ENCODE results near the gene NRAP. TPM values are rescaled to one million over a fixed set of nuclear protein-coding genes. Genes with fewer than 3 reads are reported as not detected.
"Not testable (repeated sequence)": the region's sequence is repeated elsewhere in the genome, so short reads cannot be mapped to it uniquely, and the experiment has no call there.

NRAP gene
- polyA plus RNA-seq, 1 donor: 15.3 TPM

DNA sequence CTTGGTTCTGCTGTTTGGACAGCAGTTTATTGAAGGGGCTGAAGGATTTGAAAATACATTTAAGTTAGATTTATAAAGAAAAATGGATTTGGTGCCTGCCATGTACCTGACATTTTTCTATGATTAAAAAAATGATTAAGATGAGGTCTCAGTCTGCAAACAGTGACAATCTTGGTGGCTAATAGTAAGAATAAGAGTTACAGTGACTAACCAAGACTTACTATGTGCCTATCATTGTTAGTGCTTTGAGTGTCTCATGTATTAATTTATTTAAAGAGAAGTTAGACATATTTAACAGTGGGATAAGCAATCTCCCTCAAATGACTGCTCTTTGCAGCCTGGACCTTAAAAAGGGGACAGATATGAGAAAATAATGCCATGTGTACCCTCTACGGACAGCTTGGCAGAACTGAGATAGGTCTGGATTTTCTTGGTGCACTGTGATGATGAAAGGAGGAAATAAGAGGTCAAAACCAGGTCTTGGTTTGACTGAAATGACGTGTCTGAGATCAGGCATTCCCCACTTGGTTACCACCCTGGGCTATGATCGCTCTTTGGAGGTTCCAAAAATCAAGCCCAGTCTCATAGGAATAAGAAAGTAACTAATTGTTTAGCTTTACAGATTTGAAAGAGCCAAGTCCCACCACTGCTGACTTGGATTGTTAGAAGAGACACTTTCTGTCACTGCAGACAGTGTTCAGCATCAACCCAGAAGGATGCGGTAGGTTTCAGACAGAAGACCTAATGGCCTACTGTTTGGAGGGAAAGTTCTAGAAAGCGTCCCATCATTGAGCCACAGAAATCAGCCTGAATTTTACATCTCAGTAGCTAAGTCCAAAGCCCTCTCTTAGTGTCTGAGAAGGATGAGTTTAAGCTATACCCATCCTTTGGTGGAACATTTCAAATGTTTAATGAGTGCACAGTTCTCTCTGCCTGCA lies 18.0 kb upstream of the NRAP start:
- no peak for DNase-seq

DNA sequence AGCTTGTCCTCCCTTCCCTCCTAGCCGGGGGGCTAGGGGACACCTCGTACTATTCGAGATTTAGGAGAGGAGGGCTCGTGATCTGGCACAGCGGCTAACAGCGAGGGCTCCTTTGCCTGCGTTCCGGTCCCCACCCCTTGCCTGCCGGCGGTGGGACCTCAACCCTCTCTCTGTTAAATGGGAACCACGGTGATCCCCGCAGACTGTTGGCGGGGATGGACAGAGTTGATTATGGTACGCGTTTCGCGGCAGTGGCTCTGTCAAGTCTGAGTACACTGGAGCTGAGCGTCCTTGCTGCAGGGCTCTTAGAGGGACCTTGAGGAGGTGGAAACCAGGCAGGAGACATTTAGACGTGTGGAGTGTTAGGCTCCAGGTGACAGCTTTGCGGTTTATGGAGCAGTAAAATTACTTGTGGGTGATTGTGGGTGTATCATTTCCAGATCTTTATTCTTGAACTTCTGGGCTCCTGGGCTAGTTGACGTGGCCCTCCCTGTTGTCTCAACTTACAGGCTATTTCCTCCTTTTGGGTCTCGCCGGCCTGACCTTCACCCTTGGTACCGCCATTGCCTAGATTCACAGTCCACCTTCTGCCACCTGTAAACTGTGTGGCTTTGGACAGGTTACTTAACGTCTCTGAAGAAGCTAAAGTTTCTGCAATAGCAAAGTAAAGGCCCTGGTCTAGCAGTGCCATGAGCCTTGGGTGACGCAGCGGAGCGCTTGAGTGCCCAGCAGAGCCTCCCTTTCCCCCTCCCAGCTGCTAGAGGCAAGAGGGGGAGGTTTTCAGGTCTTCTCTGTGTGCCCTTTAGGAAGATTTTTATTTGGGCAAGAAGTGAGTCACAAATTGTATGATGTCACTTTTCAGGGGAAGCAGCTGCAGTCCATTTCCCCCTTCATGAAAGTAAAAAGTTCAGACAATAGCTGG lies 16.6 kb upstream of the NRAP start:
- DNase-seq: peak; percentile 23

DNA sequence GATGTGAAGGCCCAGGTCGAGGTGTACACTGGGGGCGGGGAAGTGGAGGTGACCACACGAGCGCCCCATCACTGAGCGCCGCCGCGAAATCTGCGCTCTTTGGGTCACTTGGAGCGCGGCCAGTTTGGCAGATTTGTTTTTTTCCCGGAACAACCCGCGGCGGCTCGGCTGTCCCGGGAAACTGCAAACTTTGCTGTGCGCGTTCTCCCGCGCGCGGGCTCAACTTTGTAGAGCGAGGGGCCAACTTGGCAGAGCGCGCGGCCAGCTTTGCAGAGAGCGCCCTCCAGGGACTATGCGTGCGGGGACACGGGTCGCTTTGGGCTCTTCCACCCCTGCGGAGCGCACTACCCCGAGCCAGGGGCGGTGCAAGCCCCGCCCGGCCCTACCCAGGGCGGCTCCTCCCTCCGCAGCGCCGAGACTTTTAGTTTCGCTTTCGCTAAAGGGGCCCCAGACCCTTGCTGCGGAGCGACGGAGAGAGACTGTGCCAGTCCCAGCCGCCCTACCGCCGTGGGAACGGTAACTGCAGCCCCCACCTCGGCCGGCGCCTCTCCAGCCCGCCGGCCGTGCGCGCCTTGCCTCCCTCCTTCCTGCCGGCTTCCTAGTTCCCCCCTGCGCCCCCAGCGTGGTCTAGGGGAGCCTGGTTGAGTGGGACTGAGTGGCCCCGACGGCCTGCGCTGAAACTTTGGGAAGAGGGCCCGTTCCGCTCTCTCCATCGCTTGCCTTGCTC lies 15.8 kb upstream of the NRAP start, which contains the start of gene CASP7:
Gene CASP7, plus strand, starts transcription at position 450 of the 727 bp plus-strand sequence. CDS start 17,582 bp downstream, outside the sequence.
- DNase-seq: peak; percentile 84

DNA sequence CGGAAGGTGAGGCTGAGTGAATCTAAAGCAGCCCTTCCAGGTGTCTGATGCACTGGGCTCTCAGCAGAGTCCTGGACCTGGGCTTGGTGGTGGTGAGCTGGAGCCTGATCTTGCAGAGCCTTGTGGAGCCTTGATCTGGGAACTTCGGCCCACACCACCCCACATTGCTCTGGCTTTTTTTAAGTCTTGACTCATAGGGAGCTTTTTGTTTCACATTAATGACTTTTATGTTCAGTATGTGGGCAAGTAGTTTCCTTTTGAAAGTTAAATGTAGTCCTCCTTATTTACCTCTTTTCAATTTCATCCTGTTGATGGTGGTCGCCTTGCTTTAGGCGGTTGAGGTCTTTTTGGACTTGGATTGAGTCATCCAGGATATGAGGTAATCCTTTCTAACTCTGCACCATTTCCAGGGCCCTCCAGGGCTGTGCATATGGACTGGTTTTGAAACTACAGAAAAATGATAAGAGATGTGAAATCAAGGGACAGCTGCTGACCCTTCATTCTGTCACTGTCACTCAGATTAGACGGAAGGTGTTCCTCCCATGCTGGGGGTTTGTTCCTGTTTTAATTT lies 2.9 kb upstream of the NRAP start:
- DNase-seq: no peak

DNA sequence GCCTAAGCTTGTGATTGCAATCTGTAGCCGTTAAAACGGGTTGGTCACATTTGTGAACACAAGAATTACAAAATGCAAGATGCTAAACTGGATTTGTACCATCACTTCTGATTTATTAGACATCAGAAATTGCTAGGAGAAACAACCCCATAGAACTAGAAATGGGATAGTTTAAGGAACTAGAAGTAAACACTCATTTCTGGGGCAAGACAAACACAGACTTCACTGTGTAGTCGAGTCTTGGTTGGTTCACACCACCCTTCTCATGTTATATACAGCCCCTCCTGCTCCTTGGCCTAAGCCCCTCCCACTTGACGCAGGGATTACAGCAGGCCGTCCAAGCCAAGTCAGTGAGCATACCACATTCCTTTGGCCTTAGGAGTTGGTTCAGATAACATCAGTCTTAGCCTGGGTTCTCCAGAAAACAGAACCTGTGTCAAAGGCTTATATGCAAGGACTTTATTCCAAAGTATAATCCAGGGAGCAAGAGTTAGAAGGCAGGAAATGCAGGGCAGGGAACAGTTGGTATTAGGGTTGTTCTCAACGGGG lies 2.0 kb upstream of the NRAP start:
- no peak for DNase-seq

DNA sequence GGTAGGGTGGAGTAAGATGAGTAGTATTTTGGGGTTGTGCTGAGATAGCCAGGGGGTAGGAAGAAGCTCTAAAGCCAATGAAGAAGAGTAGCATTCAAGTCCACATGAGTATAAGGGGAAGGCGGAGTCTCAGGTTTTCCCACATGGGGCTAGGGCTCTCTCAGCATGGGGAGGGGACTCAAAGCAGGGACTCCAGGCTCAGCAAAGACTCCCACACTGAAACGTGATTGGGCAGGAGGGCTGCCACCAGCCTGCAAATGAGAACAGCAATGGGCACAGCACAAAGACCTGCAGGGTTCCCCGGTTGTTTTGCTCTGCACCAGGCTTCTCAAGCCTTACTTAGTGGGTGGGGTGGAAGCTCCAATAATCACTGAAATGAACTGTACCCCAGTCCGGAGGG lies 1.5 kb upstream of the NRAP start:
- no peak for DNase-seq

DNA sequence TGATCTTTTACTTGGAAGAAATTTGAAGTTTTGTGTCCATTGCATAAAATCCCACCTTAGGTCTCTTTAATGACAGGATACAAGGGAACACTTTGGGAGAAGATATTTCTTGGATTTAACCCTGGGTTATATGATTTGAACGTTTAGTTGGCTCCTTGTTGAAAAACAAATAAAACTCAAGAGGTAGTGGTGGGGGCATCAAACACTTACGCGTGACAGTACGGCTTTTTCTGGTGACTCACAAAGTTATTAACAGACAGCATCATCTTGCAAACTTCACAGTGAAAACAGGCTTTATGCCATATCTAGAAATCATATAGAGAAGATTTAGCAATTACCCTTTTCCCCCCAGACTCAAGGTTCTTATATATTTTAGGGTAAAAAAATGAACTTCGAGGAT lies 699 bp downstream of the NRAP start:
- DNase-seq: no peak

DNA sequence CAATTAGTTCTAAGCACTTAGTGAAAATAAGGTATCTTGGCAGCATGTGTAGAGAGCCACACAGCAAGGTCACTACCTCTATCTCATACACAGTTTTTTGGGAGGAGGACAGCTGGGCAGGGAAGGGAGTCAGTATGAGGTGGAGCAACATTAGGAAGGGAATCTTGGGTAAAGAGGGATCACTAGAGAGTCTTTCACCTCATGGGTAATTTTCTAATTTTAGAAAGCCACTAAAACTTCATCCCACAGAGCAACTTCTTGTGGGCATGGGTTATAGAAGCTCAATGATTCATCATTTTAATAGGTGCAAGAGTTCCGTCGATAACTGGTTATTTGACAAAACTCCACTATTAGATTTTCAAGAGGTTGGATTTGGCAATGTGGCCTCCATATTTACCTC lies 2.5 kb downstream of the NRAP start:
- DNase-seq: no peak

DNA sequence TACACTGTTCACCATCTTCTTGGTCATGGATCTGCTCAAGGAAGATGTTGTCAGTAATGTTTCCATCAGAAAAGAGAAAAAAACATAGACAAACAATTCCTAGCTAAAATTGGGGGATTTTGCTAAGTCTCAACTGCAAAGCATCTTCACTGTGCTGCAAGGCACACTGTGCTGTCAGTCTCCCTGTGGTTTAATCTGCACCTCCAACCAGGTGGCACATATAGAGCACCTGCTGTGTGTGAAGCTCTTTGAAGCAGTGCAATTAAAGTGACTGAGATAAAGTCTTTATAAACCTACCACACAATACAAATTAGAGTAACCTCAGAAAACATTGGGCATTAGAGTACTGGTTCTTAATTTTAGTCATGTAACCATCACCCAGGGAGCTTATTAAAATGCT lies 6.3 kb downstream of the NRAP start:
- no peak for DNase-seq

DNA sequence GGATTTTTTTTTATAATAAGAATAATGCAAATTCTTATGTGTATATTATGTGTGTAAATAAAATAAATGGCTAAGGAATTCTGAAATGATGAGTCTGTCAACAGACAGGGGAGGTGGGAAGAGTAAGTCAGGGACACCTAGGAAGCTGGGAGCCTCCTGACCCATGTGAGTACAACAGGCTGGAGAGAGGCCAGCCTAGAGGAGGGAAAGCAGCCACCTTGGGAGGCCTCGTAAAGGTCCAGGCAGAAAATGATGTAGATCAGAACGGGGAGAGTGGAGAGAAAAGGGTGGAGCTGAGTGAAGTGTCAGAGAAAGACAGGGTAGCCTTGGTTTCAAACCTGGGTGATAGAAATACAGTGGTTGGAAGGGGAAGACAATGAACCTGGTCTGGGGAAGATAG lies 6.9 kb downstream of the NRAP start:
- DNase-seq: no peak

DNA sequence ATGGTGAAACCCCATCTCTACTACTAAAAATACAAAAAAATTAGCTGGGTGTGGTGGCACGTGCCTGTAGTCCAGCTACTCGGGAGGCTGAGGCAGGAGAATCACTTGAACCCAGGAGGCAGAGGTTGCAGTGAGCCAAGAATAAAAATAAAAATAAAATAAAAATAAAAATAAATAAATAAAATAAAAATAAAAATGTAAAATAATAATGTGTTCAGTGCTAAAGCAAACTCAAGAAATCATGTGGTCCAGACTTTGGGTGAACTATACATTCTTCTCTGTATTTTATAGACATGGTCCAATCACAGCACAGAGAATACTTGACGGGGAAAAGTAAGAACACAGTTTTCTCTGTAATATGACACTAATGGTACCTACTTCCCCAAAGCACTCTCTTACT lies 11.4 kb downstream of the NRAP start:
- not testable (repeated sequence) for DNase-seq

DNA sequence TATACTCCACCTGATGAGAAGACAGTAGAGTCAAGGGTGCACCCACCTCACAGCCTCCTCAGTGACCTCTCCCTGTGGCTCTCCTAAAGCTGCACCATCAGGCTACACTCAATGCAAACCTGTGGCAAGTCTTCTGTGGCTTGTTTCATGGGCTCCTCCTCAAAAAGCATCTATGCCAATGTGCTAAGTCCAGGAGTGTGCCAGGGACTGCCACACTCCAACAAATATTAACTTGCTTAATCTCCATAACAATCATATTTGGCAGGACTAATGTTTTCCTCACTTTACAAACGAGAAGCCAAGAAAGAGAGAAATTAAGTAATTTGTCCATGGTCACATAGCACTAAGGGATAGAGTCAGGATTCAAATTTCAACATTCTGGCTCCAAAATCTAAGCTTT lies 11.9 kb downstream of the NRAP start:
- DNase-seq: no peak

DNA sequence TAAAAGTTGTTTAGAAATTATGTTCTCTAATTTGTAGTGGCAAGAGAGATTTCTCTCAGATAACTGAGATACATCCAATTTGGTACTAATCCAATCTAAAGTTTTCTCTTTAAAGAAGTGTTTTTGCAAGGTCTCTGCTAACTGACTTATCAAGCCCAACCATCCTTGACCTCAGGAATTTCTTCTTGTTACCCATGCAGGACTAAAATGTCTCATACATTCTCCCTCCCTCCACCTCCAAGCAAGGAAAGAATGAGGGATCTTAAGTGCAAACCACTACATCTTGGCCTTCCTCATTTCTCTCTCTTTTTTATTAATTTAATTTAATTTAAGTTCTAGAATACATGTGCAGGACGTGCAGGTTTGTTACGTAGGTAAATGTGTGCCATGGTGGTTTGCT lies 12.8 kb downstream of the NRAP start:
- DNase-seq: no peak

DNA sequence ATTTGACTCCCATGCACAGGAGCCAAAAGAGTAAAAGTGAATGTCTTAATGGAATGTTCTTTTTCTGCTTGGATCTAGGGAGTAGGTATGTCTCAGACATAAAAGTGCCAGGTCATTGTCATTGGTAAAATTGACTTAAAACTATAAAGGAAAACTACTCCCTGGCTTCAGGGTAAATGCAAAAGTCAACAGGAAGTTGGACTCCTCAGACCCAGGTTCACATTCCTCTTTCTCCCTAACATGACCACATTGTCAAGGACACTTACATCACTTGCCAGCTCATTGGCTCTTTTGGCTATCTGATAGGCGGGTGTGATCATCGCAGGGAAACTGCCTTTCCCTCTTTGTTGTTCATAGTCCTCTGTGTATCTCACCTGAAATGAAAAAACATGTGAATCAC lies 13.7 kb downstream of the NRAP start:
- no peak for DNase-seq

DNA sequence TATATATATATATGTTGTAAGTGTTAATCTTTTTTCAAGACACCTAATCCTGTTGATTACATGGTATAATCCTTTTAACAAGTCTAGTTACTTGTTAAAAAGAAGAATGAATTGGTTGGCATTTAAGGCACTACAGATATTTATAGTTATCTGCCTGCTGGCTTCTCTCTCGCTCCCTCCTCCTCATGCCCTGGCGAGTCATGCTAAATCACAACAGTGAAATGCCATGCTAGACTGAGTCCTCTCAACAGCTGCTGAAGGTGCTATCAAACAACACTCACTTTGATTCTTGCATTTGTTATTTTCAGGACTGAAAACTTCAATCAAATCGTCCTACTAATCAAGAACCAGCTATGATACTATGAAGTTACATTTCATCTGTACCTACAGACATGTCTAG lies 15.4 kb downstream of the NRAP start:
- DNase-seq: no peak

DNA sequence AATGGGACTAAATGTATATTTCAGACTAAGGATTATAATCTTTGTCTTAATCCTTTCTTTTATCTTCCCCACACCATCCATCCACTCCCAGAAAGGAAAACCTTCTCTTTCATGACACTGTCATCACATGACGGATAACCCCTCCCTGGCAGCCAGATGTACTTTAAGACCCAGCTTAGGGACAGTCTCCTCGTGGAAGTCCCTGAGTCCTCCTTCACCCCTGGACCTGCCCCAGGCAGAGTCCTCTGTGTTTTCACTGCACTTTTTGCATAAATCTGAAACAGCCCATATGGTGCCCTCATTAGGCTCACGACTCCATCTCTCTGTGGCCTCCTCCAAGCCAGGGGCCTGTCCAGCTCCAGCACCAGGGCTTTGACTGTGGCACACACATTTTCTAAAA lies 16.0 kb downstream of the NRAP start:
- no peak for DNase-seq

DNA sequence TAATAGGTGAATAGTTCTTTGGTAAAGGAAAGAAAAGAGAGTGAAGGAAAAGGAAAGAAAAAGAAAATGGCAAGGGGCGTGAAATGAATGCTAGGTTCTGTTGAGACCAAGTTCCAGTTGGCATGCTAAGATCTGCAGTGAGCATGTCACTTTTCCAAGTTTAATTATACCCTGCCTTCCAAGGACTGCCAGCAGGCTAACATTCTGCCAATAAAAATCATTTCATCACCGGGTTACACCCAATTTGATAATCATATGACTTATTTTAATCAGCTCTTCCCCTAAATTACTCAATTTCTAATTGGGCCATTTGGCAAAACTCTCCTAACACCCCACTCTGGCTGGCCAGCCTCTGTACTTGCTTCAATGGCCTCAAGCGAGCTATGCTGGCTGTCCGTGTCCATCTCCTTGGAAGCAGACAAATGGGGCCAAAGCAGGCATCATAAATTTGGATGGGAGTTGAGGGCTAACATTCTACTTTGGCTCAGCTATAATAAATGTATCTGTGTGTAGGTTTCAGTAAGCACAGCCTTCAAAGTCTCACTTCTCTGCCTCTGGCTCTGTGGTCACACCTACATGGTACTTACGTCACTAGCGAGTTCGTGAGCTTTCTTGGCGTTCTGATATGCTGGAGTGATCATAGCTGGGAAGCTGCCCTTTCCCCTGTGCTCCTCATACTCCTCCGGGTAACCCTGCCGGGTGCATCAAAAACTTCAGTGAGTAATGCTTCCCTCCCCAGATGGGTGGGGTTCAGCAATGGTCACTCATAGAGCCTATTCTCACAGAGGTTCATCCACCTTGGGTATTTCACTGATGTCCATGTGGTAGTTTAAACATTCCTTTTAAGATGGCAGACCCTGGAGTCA lies 17.3 kb downstream of the NRAP start:
- no peak for DNase-seq

DNA sequence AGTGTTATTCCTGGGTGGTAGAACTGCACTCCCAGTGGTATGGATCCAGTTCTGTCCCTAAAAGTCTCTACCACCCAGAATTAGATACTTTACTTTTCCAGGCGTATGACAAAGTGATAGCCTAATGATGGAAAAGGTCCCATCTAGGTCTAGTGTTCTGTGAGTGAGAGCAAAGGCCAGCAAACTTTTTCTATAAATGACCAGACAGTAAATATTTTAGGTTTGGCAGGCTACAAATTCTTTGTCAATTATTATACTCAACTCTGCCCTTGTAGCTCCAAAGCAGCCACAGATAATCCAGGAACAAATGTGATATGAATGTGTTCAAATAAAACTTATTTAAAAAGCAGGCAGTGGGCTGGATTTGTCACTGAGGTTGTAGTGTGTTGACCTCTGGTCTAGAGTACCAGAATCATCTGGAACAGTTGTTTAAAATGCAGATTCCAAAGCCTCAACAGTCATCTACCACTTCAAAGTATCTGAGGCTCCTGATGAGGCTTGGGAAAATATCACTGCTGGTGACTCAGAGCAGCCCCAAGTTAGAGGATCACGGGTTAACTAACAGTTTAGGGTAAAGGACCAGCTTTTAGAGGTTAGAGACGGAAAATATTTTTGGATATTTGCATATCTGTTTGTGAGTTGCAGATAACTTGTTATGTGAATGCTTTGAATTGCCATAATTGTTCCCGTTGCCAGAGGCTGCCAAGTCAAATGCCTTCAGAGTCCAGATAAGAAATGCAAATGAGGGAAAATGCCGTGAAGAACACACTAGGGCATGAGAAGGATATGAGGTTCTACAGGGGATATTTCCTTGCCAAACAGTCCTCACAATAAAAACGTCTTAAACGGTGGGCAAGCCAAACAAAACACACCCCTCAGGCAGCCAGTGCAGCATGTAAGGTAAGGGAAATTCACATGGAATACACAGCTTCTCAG lies 19.4 kb downstream of the NRAP start:
- DNase-seq: no peak

DNA sequence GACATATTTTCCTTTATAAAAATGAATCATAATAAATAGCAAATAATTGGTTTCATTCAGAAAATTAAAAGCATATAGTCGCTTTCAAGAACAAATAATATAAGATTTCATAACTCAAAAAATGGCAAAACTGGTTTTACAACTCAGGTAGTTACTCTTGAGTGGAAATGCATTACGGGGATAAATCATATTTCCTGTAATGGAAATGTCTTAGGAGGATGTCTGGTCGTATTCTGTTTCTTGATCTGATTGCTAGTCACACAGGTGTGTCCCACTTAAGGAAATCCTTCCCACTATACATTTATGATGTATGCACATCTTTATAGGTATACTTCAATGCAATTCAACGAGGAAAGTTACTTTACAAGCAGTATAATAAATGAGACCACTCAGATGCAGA lies 20.7 kb downstream of the NRAP start:
- no peak for DNase-seq

DNA sequence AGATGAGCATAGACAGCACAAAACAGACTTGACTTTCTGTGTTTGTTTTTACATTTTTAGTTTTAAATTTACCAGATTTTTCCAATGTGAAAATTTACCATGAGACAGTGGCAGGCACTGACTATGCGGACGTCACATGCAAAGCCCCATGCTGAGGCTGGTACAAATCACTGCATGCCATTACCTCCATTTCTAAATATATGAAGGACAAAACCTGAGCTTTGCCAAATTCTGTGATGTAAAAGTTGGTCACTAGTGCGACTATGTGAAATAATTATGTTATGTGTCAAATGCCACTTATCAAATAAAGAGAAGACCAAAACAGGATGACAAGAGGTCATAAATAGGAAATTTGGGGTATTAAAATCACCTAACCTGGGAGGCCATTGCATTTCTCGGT lies 22.1 kb downstream of the NRAP start:
- no peak for DNase-seq
